Tibial nerve (tissue), 4 donors: ENCODE results near the gene COL6A3. TPM values are rescaled to one million over a fixed set of nuclear protein-coding genes. Genes with fewer than 3 reads are reported as not detected.

Experiments
- DNase-seq, 2 donors: peaks; one replicate each; pipeline ENCODE4 v3.0.0-alpha.2; 2019; ENCODE audit warnings: low spot score in 2 of 2
- H3K27ac ChIP-seq, 4 donors: fragments of 200-600 bp; sonication (generic) in 3 of 4; one replicate each; pipeline ENCODE4 v1.5.1; 2017 to 2019; ENCODE audit warnings: mild to moderate bottlenecking in 1 of 4
- H3K27me3 ChIP-seq, 2 donors: fragments of 200-600 bp; sonication (generic) in 1 of 2; one replicate each; pipeline versions ENCODE4 v1.5.1 to v1.6.0; 2017 to 2019
- H3K36me3 ChIP-seq, 3 donors: fragments of 200-600 bp; sonication (generic); one replicate each; pipeline ENCODE4 v1.5.1; 2018 to 2019
- H3K4me1 ChIP-seq, 4 donors: fragments of 200-600 bp; sonication (generic) in 3 of 4; one replicate each; pipeline ENCODE4 v1.5.1; 2017 to 2019
- H3K4me3 ChIP-seq, 4 donors: fragments of 200-600 bp; sonication (generic) in 3 of 4; one replicate each; pipeline ENCODE4 v1.5.1; 2017 to 2019; ENCODE audit warnings: mild to moderate bottlenecking in 1 of 4, moderate library complexity in 1 of 4
- H3K9me3 ChIP-seq, 4 donors: fragments of 200-600 bp; sonication (generic) in 3 of 4; one replicate each; pipeline ENCODE4 v1.5.1; 2017 to 2019
- CTCF ChIP-seq, 5 experiments: fragments of 200-600 bp in 3 of 5; fragments of 450-650 bp in 2 of 5; sonication (generic) in 3 of 5; IDR thresholded peaks; one replicate each; pipeline ENCODE4 v1.5.1; 2016 to 2019; ENCODE audit warnings: antibody characterized with exemption in 5 of 5, mild to moderate bottlenecking in 3 of 5, moderate library complexity in 2 of 5
- EP300 ChIP-seq, 2 donors: sonication (generic); formaldehyde crosslinking; IDR thresholded peaks; one replicate each; pipeline ENCODE4 v1.6.1; 2017; ENCODE audit warnings: antibody characterized with exemption in 2 of 2, mild to moderate bottlenecking in 1 of 2
- POLR2A ChIP-seq, 2 donors: fragments of 450-650 bp; IDR thresholded peaks; one replicate each; pipeline ENCODE4 v1.6.1; 2017; ENCODE audit warnings: antibody characterized with exemption in 2 of 2, mild to moderate bottlenecking in 2 of 2, moderate library complexity in 2 of 2
- WGBS, 2 donors: methylation state at CpG; one replicate each; pipeline ENCODE4 v1.1.5; 2018; 5-methylcytosine and 5-hydroxymethylcytosine counted together
- total RNA-seq, 4 donors: library from RNA; depleted of rRNA; stranded (reverse); fragments of >200 nt; gene quantifications; one replicate each; pipeline ENCODE4 v1.1.0, GENCODE V29; 2016

Gene COL6A3
- total RNA-seq, 4 donors from 2014 or later, result 228 to 558 (median 364) TPM

- peaks cover 0 to 15% (median 0%) of the 10 kb centered on the region in 4 donors for H3K4me1 ChIP-seq
- 89 to 97% methylated on average over 17 to 19 of the region's 19 CpGs for WGBS, 2 donors
- H3K4me3 ChIP-seq, result no peak overlapping the region
- no peaks in the 10 kb centered on the region for H3K27me3 ChIP-seq
- DNase-seq, result no peak
- TF ChIP-seq EP300 (IDR thresholded peaks at IDR 0.05), result no peak
- no peaks in the 10 kb centered on the region for H3K9me3 ChIP-seq
- no peak overlapping the region for H3K27ac ChIP-seq
- H3K36me3 ChIP-seq, result peaks cover 0 to 42% (median 3%) of the 10 kb centered on the region in 3 donors
Observed at GRCh38 chr2:237365671-237366070, 48.3 kb downstream of the COL6A3 start.

- no peaks in the 10 kb centered on the region for H3K27me3 ChIP-seq
- H3K36me3 ChIP-seq, result peaks cover 0 to 44% (median 3%) of the 10 kb centered on the region in 3 donors
- TF ChIP-seq CTCF (IDR thresholded peaks at IDR 0.05) (no peak), POLR2A (IDR thresholded peaks at IDR 0.05) (no peak), EP300 (IDR thresholded peaks at IDR 0.05) (no peak)
- peaks cover 0 to 24% (median 2%) of the 10 kb centered on the region in 4 donors for H3K4me1 ChIP-seq
- 86 to 93% methylated on average over 7 of the region's 7 CpGs for WGBS, 2 donors
- no peaks in the 10 kb centered on the region for H3K9me3 ChIP-seq
- H3K27ac ChIP-seq, result no peak overlapping the region
- DNase-seq, result no peak
- H3K4me3 ChIP-seq, result no peak overlapping the region
Observed at GRCh38 chr2:237364655-237365054, 49.3 kb downstream of the COL6A3 start.

DNA sequence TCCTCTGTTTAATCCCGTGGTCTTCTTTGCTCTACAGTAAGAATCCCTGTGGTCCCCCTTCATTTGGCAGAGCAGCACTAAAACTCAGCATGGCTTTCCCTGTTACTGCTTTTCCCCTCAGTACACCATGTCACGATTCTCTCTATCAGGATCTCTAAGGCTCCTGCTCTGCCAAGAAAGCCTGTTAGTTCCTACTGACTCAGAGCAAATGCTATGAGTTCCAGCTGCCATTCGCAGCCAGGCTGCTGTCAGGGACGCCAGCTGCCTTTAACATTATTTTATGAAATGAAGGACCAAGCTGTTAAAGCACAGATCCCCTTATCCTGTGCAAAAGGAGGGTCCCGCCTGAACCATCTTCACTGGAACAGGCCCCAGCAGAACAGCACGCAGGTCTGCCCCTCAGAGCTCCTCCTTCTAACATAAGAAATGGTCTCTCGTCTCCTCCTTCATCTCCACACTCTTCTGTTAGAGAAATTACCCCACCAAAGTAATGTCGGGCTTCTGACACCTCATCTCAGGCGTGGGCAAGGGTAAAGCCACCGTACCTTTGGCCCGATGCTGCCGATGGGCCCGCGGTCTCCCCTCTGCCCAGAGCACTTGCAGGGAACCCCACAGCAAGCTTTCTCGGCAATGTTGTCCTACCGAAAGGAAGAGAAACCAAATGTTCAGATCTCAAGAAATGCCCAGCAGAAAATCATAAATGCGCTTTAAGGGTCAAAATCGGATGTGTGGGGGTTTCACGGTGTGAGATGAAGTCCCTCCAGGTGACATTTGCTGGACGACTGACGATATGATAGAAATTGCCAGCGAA lies 52.6 kb downstream of the COL6A3 start:
- Histone ChIP-seq H3K9me3 (no peaks in the 10 kb centered on the region), H3K4me3 (no peak overlapping the region), H3K27me3 (no peaks in the 10 kb centered on the region), H3K4me1 (peaks cover 0 to 34% (median 4%) of the 10 kb centered on the region in 4 donors), H3K27ac (peak overlapping the region in 2 of 4 donors; percentile 30 to 58), H3K36me3 (peaks cover 0 to 40% (median 1%) of the 10 kb centered on the region in 3 donors)
- WGBS, 2 donors, result 80 to 82% methylated on average over 22 of the region's 22 CpGs
- TF ChIP-seq POLR2A (IDR thresholded peaks at IDR 0.05) (no peak), EP300 (IDR thresholded peaks at IDR 0.05) (no peak), CTCF (IDR thresholded peaks at IDR 0.05) (no peak)
- no peak for DNase-seq

GRCh38 chr2:237359894-237360780 lies 53.8 kb downstream of the COL6A3 start:
- Histone ChIP-seq H3K4me1 (peaks cover 0 to 42% (median 4%) of the 10 kb centered on the region in 4 donors), H3K36me3 (peaks cover 0 to 30% (median 0%) of the 10 kb centered on the region in 3 donors), H3K4me3 (no peak overlapping the region), H3K27me3 (no peaks in the 10 kb centered on the region), H3K27ac (peak overlapping the region in 3 of 4 donors; percentile 27 to 51 (median 43)), H3K9me3 (no peaks in the 10 kb centered on the region)
- DNase-seq, result no peak
- TF ChIP-seq CTCF (IDR thresholded peaks at IDR 0.05) (no peak), EP300 (IDR thresholded peaks at IDR 0.05) (no peak), POLR2A (IDR thresholded peaks at IDR 0.05) (no peak)
- WGBS, 2 donors, result 50 to 62% methylated on average over 18 to 23 of the region's 23 CpGs

DNA sequence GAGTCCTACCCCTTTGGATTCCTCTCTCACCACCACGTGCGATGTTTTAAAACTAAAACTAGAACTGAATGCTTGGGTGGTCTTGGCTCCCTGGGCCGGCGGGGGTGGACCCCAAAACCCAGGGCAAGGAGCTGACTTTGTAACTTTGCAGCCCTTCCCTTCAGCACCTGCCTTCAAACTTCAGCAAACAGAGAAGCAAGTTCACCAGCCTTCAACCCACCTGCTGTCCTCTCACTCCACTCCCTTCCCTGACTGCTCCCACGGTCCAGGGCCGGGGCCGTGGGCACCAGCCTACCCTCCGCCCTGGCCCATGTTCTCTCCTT lies 54.5 kb downstream of the COL6A3 start:
- Histone ChIP-seq H3K9me3 (no peaks in the 10 kb centered on the region), H3K4me3 (no peak overlapping the region), H3K27ac (peak overlapping the region in 2 of 4 donors; percentile 43 to 51), H3K27me3 (no peaks in the 10 kb centered on the region), H3K4me1 (peaks cover 0 to 42% (median 4%) of the 10 kb centered on the region in 4 donors), H3K36me3 (peaks cover 0 to 30% (median 0%) of the 10 kb centered on the region in 3 donors)
- DNase-seq, result no peak
- 56 to 66% methylated on average over 8 of the region's 8 CpGs for WGBS, 2 donors
- TF ChIP-seq POLR2A (IDR thresholded peaks at IDR 0.05) (no peak), EP300 (IDR thresholded peaks at IDR 0.05) (no peak), CTCF (IDR thresholded peaks at IDR 0.05) (no peak)
